ENCODE measurements around the gene SHCBP1L.

DNA sequence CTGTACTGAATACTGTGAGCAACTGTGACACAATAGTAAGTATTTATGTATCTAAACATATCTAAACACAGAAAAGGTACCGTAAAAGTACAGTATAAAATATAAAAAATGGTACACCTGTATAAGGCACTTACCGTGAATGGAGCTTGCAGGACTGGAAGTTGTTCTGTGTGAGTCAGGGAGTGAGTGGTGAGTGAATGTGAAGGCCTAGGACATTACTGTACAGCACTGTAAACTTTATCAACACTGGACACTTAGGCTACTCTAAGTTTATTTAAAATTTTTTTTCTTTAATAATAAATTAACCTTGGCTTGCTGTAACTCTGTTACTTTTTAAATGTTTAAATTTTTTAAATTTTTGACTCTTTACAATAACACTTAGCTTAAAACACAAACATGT is 24.5 kb upstream of the SHCBP1L start:
- TF ChIP-seq EP300 (IDR thresholded peaks at IDR 0.05; ENCODE audit: borderline replicate concordance) (no peak), CREB1 (IDR thresholded peaks at IDR 0.05; ENCODE audit: low read depth) (no peak), TCF12 (IDR thresholded peaks at IDR 0.05; ENCODE audit: low read depth) (no peak), YY1 (IDR thresholded peaks at IDR 0.05; ENCODE audit: low read depth) (no peak), TEAD4 (IDR thresholded peaks at IDR 0.05) (no peak), RAD21 (IDR thresholded peaks at IDR 0.05; ENCODE audit: low read depth) (no peak), CEBPB (IDR thresholded peaks at IDR 0.05) (no peak), TAF1 (IDR thresholded peaks at IDR 0.05; ENCODE audit: low read depth) (no peak), NFIC (IDR thresholded peaks at IDR 0.05) (no peak)
- TF ChIP-seq, protein P1, sequence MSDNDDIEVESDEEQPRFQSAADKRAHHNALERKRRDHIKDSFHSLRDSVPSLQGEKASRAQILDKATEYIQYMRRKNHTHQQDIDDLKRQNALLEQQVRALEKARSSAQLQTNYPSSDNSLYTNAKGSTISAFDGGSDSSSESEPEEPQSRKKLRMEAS (IDR thresholded peaks at IDR 0.05), result no peak
- TF ChIP-seq, protein P2, sequence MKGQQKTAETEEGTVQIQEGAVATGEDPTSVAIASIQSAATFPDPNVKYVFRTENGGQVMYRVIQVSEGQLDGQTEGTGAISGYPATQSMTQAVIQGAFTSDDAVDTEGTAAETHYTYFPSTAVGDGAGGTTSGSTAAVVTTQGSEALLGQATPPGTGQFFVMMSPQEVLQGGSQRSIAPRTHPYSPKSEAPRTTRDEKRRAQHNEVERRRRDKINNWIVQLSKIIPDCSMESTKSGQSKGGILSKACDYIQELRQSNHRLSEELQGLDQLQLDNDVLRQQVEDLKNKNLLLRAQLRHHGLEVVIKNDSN (IDR thresholded peaks at IDR 0.05), result no peak

All from Ishikawa (cell line).